ENCODE data around the gene PIMREG.

Gene PIMREG

DNA sequence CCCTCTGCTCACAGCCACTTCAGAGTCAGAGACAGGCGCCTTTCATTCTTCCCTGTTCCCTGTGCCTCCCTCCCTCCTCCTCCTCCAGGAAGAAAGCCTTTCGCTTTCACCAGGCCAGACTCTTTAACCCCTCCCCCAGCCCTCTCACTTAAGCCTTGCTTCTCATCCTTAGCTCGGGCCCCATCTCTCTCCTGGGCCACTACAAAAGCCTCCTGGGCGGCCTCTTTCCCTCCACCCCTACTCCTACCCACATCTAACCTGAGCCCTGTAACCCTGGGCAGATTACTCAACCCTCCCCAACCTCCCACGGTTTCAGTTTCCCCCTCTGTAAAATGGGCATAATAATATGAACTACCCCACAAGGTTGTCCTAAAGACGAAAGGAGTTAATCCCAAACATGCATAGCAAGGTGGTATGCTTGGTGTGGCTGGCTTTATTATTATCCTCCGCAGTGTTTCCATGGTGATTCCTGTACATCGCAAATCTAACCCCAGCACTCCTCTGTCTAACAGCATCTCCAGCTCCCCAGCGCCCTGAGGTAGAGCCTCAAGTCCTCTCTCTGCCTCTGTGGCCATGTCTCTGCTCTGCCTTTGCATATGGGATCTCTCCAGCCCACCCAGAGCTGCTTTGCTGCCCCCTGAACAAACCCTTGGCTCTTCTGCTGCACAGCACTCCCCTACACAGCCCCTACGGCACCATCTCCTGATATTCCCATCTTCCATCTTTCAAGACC, 17.7 kb downstream of the PIMREG start:
- no peak for DNase-seq (ENCODE audit: low spot score)

DNA sequence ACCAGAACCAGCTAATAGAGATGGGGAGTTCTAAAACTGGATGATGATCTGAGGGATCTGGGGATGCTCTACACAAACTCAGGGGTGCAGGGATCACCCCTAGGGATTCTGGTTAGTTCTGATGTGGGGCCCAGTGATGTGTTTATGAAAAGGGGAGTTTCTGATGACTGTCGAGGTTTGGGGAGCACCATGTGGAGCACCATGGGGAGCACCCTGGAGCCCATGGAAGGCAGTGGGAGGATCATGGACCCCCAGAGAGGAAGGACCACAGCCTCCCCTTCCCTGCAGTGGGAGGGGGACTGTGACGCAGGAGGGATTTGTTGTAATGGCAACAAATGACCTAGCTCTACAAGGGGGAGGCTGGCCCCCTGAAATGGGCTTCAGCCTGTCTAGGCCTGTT, 18.4 kb downstream of the PIMREG start:
- no peak for DNase-seq (ENCODE audit: low spot score)

DNA sequence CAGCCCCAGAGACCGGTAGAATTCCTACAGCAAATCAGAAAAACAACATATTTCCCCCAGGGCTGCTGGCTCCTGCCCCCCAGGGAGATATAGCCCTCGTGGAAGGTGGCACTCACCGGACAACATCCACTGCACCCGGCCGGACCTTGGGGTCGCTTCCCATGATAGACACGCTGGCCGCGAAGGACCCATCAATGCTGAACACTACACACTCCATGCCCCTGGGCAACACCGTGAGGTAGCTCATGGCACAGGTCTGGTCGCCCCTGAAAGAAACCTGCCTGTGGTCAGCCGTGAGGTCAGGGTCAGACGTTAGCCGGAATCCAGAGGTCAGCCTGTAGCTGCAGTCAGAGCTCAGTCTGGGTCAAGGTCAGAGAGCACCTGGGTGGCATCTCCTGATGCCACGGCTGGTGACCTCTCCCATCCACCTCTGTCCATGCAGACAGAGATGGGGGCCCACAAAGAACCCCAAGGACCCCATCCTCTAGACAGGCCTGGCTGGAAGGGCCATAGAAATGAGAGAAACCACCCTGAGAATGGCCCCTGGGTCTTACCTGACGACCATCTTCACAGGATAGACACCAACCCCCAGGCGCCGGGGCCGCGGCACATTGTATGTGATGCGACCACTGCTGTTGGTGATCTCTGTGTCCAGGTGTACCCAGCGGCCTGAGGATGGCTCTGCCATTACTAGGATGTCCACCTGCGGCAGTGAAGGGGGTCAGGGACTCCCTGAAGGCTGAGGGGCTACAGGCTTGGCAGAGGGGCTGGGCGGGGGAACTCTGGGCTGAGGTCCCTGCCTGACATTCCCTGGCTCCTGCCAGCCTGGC, 19.6 kb downstream of the PIMREG start:
- no peak for DNase-seq (ENCODE audit: low spot score)

DNA sequence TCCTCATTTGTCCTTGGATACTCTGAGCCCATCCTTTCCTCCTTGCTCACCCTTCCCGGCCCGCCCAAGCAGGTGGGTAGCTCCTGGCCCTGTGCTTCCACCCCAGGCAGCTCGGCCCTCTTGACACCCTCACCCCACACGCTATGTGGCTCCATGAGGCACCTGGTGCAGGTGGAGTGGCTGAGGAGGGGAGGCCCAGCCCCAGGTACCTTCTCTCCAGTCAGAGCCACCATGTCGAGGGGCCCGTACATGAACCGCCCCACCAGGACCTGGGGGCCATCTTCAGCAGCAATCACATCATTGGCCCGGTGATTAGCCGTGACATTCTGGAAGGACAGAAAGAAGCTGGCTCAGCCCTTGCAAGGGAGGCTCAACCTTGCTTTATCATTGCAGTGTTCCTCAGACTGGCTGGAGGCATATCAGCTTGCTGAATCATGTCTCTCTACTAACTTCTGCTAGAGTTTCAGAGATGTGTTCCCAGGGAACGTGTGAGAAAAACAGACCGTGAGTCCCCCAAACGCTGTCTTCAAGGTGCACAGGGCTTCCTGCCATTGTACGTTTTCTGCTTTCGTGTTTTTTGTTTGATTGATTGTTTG, 20.3 kb downstream of the PIMREG start:
- no peak for DNase-seq (ENCODE audit: low spot score)

DNA sequence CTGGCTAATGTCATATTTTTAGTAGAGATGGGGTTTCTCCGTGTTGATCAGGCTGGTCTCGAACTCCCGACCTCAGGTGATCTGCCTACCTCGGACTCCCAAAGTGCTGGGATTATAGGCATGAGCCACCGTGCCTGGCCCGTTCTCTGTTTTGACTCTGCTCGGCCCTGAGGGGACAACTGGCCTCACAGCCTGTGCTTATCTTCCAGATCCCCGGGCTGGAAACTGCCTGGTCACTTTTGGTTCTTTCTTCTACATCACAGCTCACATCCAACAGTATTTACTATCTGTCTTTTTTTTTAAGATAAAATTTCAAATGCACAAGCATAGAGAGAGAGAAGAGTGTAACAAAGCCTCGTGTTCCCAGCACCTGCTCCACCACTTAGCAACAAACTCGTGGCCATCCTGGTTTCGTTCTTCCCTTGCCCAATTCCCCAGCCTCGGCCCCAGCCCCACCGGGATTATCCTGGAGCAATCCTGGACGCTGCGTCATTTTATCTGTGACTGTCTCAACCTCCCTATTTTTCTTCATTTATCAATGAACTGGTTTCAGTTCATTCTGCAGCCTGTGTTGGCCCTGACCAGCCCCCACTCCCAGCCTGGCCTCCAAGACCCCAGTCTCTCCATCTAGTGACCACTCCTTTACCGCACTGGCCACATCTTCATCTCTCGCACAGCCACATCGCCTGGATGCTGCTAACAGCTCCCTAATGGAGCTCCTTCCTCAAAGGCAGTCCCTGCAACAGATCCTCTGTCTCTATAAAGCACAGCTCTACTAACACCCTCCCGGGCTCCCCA, 21.1 kb downstream of the PIMREG start:
- no peak for DNase-seq (ENCODE audit: low spot score)

DNA sequence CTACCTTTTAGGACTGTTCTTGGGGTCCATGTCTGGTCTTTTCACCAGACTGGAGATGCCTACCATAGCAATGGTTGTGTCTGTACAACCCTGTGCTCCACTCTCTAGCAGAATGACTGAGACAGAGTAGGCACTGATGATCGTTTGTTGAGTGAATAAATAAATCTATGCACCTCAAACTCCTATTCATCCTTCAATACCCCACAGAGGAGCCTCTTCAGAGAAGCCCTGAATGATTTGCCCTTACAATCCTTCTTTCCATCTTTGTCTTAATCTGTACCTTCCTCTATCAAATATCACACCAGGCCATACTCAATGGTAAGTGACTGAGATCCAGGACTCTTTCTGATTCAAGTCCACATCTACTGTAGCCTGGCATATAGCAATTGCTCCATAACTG, 23.3 kb downstream of the PIMREG start:
- DNase-seq (ENCODE audit: low spot score), result no peak

DNA sequence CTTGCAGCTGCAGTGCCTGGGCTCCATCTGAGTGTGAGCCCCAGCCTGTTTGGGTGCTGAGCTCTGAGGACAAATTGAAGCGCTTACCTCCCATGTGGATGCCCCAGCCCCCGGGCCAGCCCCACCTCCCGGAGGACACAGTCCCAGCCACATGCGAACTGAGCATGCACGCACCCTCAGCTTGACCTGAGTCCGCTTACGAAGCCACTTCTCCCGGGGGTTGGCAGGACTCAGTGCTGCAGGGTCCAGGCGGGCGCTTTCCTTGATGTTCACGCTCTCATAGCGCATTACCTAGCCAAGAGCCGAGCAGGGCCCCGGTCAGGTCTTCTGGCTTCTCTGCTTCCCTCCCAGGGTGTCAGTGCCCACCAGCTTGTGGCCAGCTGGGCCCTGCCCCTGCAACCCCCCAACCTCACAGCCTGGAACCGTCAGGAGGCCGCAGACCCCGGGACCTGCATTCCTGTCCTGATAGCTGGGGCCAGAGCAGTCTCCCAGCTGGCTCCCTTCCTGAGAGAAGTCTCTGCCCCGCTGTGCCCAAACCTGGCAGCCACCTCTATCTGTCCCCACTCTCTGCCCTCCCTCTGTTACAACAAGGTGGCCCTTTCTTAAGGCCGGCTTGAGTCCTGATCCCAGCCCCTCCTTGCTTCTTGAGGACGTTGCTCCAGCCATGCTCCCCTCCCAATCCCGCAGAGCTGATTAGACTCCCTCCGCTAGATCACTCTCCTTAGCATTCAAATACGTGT, 24.0 kb downstream of the PIMREG start:
- DNase-seq (ENCODE audit: low spot score), result no peak

DNA sequence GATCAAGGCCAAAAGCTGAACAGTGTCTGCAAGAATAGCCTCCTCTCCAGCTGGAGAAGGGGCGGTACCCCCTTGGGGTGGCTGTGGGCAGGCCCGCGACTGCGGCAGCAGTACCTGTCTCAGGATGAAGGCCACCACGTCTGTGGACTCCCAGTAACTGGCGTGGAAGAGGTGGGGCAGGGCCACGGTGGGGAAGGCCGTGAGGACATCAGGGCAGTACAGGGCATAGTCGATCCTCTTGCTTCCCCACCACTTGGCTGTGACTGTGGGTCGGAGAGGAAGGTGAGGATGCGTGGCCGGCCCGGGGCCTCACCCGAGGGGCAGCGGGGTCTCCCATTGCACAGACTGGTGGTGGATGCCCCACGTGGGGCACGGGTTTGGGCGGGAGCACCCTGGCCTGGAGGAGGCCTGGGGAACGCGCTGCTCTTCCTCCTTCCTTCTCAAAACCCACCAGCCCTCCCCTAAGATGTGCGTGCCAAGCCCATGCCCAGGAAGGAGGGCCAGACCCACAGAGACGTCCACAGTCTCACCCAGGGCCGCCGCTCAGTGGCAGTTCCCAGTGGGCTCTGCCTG, 26.0 kb downstream of the PIMREG start:
- DNase-seq (ENCODE audit: low spot score), result no peak

DNA sequence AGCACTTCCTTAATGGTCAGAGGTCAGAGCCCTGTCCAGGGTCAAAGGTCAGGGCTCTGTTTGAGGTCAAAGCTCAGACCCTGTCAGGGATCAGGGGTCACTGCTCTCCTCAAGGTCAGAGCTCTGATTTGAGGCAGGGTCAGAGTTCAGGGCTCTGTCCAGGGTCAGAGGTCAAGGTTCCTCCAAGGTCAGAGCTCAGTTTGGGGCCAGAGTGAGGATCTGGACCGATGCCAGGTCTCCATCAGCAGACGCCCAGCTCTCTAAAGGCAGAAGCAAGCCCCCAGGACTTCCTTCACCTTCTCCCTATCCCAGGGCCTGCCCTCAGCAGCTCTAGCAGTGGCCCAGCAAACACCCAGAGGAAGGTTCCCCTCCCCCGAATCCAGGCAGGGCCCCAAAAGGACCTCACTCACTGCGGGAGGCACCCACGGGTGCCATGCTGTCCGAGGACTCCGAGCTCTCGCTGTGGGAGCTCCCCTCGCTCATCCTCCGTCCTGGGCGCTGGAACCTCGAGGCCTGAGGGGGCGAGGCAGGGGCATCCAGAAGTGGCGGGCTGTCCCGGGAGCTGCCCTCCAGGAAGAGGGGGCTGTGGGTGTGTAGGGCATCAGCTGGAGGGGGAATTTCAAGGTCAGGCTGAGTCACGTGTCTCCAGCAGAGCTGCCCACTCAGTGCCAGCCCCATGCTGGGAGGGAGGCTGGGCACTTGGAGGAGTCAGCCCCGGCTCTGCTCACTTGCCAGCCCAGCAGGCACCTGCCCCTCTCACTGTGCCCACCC, 26.7 kb downstream of the PIMREG start:
- no peak for DNase-seq (ENCODE audit: low spot score)

DNA sequence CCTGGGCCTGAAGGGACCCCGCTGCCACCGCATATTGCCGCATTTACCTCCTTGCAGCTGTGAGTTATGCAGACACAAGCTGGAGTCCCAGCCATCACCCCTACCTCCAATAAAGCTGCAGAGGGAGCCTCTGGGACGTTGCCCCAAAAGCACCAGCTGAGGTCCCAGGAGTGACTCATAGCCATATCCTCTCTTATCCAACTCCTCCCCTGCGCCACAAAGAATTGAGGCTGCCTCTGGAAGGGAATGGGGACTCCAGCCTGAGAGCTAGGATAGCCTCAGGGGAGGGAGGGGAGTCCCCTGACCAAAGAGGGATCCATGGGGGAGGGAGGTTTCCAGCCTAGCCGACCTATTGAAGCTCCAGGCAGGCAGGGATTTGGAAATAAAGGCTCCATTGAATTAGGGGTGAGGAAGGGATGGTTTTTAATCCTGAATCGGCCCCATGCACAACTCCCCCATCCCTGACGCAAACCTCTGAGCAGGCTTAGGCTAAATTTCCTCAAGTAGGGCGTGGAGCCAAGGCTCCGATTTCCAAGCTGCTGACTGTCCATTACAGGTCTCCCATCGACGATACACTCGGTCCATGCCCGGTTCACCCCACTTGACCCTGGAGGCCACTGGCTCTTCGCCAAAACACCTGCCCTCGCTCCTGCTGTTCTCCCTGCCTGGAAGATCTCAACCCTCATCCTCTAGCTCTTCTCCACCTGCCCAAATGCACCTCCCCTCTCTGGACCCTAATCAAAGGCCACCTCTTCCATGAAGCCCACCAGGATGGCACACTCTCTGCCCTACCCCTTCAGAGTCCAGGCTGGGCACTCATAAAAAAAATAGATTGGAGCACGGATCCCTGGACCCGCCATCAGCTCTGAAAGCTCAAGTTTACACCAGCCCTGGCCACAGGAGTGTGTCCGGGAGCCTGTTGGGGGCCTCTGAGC, 27.5 kb downstream of the PIMREG start:
- no peak for DNase-seq (ENCODE audit: low spot score)

DNA sequence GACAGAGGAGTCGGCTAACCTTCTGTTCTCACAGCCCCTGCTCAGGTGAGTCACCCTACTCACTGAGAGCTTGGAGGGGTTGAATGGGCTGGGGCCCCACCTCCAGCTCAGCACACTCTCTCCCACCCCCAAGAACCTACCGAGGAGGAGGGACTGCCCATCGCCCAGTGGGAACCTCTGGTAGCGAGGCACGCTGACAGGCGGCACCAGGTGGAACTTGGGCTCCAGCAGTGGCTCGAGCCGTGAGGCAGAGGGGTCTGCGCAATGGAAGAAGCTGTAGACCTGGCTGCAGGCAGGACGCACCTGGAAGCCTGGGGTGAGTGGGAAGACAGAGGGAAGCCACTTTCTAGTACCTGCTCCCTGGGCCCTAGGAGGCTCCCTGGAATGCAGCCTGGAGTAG, 28.3 kb downstream of the PIMREG start:
- no peak for DNase-seq (ENCODE audit: low spot score)

DNA sequence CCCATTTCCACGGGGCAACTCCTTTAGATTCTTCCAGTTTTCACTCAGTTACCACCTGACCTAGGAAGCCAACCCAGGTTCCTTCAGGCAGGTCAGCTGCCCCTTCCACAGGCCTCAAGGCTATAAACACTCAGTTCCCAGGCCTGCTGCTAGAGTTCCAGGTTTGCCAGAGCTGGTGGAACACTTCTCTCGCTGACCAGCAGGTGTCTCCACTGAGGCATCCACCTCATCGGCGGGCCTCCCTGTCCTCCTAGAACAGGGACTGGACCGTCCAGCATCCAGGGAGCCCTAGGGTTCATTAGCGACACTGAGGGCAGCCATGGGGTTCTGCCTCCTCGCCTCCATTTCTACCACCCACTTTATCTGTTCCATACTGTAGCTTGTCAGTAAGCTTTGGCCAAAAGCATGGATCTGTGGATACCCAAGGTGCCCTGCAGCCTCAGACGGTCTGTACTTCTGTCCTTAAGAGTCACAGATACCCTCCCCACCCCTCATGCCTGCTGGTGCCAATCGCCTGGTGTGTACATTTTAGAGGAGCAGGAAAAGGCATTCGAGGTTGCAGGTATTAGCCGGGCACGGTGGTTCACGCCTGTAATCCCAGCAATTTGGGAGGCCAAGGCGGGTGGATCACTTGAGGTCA, 29.0 kb downstream of the PIMREG start:
- DNase-seq (ENCODE audit: low spot score), result peak; percentile 60

DNA sequence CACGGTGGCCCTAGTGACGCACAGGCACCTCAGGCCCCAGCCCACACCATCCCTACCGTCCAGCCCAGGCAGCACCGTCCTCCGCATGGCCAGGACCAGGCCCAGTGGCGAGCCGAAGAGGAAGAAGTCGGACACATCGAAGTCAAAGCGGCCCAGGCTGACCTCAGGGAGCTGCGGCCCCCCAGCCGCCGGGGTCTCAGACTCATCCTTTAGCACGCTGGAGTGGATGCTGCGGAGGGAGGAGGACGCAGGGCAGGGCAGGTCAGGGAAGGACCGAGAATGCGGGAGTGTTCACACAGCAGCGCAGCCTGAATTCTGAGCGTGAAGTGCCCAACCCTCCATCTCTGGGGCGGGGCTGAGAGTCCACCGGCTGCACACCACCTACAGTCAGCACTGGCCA, 30.1 kb downstream of the PIMREG start:
- no peak for DNase-seq (ENCODE audit: low spot score)

DNA sequence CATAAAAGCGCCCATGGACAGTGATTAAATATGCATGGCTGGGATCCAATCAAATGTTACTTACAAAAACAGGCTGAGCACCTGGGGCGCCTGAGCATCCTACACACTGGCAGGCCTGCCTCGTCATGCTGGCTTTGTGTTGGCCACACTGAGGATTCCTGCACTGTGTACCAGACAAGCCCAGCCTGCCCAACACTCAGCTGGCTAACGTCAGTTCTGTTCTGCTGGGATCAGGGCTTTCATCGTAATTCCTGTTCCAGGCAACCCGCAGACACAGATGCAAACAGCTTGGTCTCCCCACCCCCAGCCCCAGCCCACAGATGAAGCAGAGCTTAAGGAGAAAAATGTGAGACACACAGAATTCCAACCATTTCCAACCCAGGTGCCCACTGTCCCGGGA, 30.7 kb downstream of the PIMREG start:
- no peak for DNase-seq (ENCODE audit: low spot score)

DNA sequence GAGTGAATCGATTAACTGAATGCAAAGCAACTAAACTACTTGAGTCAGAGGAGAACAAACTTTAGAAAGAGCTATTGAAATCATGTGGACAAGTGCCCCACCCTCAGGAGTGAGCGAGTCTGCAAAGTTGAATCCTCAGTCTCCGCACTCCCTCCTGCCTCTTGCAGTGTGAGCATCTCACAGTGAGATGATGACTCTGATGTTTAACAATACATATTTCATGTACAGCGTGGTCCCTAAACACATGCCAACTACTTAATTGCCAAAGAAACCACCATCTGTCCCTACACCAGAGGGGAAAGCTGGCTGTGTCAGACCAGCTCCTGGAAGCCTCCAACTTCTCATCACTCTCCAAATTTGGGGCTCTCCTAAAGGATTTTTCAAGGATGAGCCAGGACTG, 31.2 kb downstream of the PIMREG start:
- DNase-seq (ENCODE audit: low spot score), result peak; percentile 1

DNA sequence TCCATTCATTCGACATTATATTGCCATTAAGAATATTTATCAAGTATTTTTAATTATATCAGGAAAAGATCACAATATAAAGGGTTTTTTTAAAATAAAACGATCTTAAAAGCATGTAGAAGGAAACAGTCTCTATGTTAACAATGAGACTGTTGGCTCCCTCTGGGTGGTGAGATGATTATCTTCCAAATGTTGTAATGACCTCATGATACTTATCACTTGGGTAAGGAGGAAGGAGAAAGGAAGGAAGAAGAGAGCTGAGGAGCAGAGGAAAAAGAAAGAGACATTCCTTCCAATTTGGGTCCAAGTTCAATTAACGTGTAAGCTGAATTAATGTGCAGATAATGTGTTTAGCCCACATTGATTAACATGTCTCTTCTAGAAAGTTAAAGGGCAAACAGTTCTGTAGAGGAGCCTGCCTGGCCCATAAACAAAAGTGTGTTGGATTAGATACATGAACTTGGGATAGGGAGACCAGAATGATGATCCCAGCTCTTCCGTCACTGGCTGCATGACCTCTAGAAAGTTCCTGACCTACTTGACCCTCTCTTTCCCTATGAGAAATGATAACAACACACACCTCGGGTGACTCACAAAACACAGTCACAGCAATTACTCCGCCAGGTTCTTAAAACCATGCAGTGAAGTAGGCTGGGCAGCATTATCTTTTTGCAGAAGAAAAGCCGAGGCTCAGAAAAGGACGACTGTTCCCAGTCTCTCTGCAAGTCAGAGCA, 32.0 kb downstream of the PIMREG start:
- DNase-seq (ENCODE audit: low spot score), result no peak

DNA sequence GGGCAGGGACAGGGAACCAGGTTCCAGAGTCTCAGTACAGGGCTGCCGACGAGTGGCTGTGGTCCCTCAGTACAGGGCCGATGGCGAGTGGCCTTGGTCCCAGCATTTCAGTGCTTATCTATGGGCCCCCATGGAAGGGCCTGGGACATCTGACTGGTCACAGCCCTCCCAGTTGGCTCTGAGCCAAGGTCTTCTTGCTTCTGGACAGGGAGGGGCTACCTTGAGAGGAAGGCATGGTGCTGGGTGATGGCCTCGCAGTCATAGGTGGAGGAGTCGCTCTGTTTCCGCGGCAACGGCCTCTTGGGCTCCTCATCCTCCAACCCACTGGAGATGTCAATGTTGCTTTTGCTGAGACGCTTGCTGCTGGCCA, 32.5 kb downstream of the PIMREG start:
- no peak for DNase-seq (ENCODE audit: low spot score)

DNA sequence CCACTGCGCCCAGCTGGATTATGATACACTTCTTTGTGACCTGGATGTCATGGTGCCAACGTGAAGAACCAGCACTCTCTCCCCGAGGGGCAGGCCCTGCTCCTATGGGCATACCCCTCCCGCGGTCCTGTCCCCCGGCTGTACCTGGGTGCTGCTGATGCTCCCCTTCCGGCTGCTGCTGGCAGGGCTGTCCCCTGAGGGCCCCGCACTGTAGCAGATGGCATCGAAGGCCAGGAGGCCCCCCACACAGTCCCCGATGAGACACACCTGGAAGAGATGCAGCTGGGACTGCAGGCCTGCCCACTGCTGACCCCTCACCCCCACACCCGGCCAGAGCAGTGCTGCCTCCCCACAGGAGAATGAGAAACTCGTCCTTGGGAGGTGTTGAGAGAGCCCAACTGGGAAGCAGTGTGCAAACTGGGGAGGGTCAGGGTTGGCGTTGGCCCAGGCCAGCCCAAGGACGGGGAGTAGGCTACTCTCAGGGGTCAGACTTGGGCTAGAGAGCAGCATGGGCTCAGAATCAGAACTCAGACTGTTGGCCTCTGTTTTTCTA, 33.7 kb downstream of the PIMREG start:
- no peak for DNase-seq (ENCODE audit: low spot score)

Measured in pons (tissue), 1 donor.